IMR-90 (cell line): ENCODE measurements around the gene CIB2. TPM values are rescaled to one million over a fixed set of nuclear protein-coding genes. Genes with fewer than 3 reads are reported as not detected.

Experiments
- ATAC-seq: fragments of 200-7000 bp; cut with Tn5 transposase; 2 replicates; pipeline ENCODE4 v1.9.1; 2020; ENCODE audit warnings: low read depth, mild to moderate bottlenecking, moderate library complexity
- BruUV-seq: library from RNA; stranded (reverse); fragments of 400-500 nt; replicated peaks from 2 replicates; lab custom pipeline; 2021; lab: Mats Ljungman, UMichigan
- CTCF ChIA-PET: fragments of 300-600 bp; formaldehyde crosslinking; extraction: SDS; loops from one replicate; lab custom pipeline; 2021; ENCODE audit warnings: antibody characterized with exemption; lab: Yijun Ruan, JAX
- POLR2A ChIA-PET: fragments of 300-600 bp; sonication (Branson Sonifier 250); formaldehyde crosslinking; loops from one replicate; lab custom pipeline; 2022; ENCODE audit warnings: antibody characterized with exemption; ENCODE audit not compliant: unreplicated experiment; lab: Charles Lee
- DNase-seq: peaks from one replicate; pipeline ENCODE4 v3.0.0; 2013
- H2AFZ ChIP-seq: replicated peaks from 2 replicates; pipeline ENCODE3; 2013; ENCODE audit warnings: low read length, mild to moderate bottlenecking; ENCODE audit not compliant: poor library complexity
- H2AK5ac ChIP-seq: 2 replicates; pipeline ENCODE4 v1.6.1; 2013; ENCODE audit warnings: low read depth, low read length, inconsistent platforms
- H2AK9ac ChIP-seq: replicated peaks from 2 replicates; pipeline ENCODE3; 2013; ENCODE audit warnings: mild to moderate bottlenecking, low read depth, low read length, moderate library complexity; ENCODE audit not compliant: poor library complexity
- H2BK120ac ChIP-seq: 2 replicates; pipeline ENCODE4 v1.6.1; 2013; ENCODE audit warnings: low read depth, low read length, inconsistent platforms
- H2BK15ac ChIP-seq: 3 replicates; pipeline ENCODE4 v1.6.1; 2013; ENCODE audit warnings: low read depth, low read length, inconsistent platforms
- H2BK20ac ChIP-seq: 2 replicates; pipeline ENCODE4 v1.6.1; 2013; ENCODE audit warnings: low read depth, mild to moderate bottlenecking, inconsistent platforms, low read length, moderate library complexity
- H2BK5ac ChIP-seq: 2 replicates; pipeline ENCODE4 v1.6.1; 2013; ENCODE audit warnings: mild to moderate bottlenecking, low read depth, low read length, inconsistent platforms; ENCODE audit not compliant: poor library complexity, severe bottlenecking
- H3K14ac ChIP-seq: replicated peaks from 2 replicates; pipeline ENCODE4 v1.6.1; 2013; ENCODE audit warnings: low read depth, low read length, inconsistent platforms
- H3K18ac ChIP-seq: 2 replicates; pipeline ENCODE4 v1.6.1; 2013; ENCODE audit warnings: low read depth, low read length, control low read depth
- H3K23ac ChIP-seq: 2 replicates; pipeline ENCODE4 v1.6.1; 2013; ENCODE audit warnings: low read depth, low read length, inconsistent platforms
- H3K27ac ChIP-seq: 2 replicates; pipeline ENCODE4 v1.5.1; 2013; ENCODE audit warnings: mild to moderate bottlenecking, control low read depth, low read length; ENCODE audit not compliant: insufficient read depth
- H3K27me3 ChIP-seq: 2 replicates; pipeline ENCODE4 v1.6.1; 2013; ENCODE audit warnings: low read length; ENCODE audit not compliant: control insufficient read depth, insufficient read depth
- H3K36me3 ChIP-seq: 2 replicates; pipeline ENCODE4 v1.6.1; 2013; ENCODE audit warnings: low read length, mixed read lengths; ENCODE audit not compliant: control insufficient read depth, insufficient read depth
- H3K4ac ChIP-seq: 2 replicates; pipeline ENCODE4 v1.6.1; 2013; ENCODE audit warnings: low read depth, low read length, inconsistent platforms
- H3K4me1 ChIP-seq: 2 replicates; pipeline ENCODE4 v1.6.1; 2013; ENCODE audit warnings: low read length, mixed read lengths; ENCODE audit not compliant: control insufficient read depth, insufficient read depth
- H3K4me2 ChIP-seq: 2 replicates; pipeline ENCODE4 v1.6.1; 2013; ENCODE audit warnings: low read depth, mild to moderate bottlenecking, control low read depth, low read length, moderate library complexity
- H3K4me3 ChIP-seq: 2 replicates; pipeline ENCODE4 v1.5.1; 2013; ENCODE audit warnings: low read depth, mild to moderate bottlenecking, control low read depth, low read length, moderate library complexity; ENCODE audit not compliant: insufficient read depth
- H3K56ac ChIP-seq: 2 replicates; pipeline ENCODE4 v1.6.1; 2013; ENCODE audit warnings: low read length, inconsistent platforms; ENCODE audit not compliant: insufficient read depth; ENCODE audit errors: extremely low read depth
- H3K79me1 ChIP-seq, 2 experiments: 2 replicates each; pipeline ENCODE4 v1.6.1; 2013; ENCODE audit warnings: low read length in 2 of 2, inconsistent platforms in 1 of 2, low read depth in 1 of 2
- H3K9ac ChIP-seq: 2 replicates; pipeline ENCODE4 v1.6.1; 2013; ENCODE audit warnings: low read depth, low read length, control low read depth
- H3K9me1 ChIP-seq: 2 replicates; pipeline ENCODE4 v1.6.1; 2013; ENCODE audit warnings: low read length, inconsistent platforms; ENCODE audit not compliant: insufficient read depth
- H3K9me3 ChIP-seq: 2 replicates; pipeline ENCODE4 v1.6.1; 2013; ENCODE audit warnings: low read length; ENCODE audit not compliant: control insufficient read depth, insufficient read depth
- H4K20me1 ChIP-seq: 2 replicates; pipeline ENCODE4 v1.6.1; 2013; ENCODE audit warnings: low read length, inconsistent platforms; ENCODE audit not compliant: insufficient read depth
- H4K5ac ChIP-seq: 2 replicates; pipeline ENCODE4 v1.6.1; 2013; ENCODE audit warnings: mild to moderate bottlenecking, low read depth, low read length, control low read depth
- H4K8ac ChIP-seq, 2 experiments: 2 replicates each; pipeline ENCODE4 v1.6.1; 2013; ENCODE audit warnings: low read depth in 2 of 2, low read length in 2 of 2, control low read depth in 1 of 2, inconsistent platforms in 1 of 2
- H4K91ac ChIP-seq: 2 replicates; pipeline ENCODE4 v1.6.1; 2013; ENCODE audit warnings: low read depth, low read length, inconsistent platforms; ENCODE audit not compliant: insufficient read depth
- BHLHE40 ChIP-seq: fragments of 150-350 bp; IDR thresholded peaks from 2 replicates; pipeline ENCODE4 v1.6.1; 2016; ENCODE audit warnings: mild to moderate bottlenecking, low read depth, low read length
- CEBPB ChIP-seq: IDR thresholded peaks from 2 replicates; pipeline ENCODE4 v1.6.1; 2012; ENCODE audit warnings: low read depth, low read length, improper control_type of control experiment
- CHD1 ChIP-seq: IDR thresholded peaks from 2 replicates; pipeline ENCODE4 v1.6.1; 2012; ENCODE audit warnings: low read depth, low read length, improper control_type of control experiment
- CTCF ChIP-seq: conservative IDR thresholded peaks from 2 replicates; pipeline ENCODE4 v1.5.1; 2012; ENCODE audit warnings: mild to moderate bottlenecking, low read depth, low read length, improper control_type of control experiment
- FOS ChIP-seq: fragments of 150-350 bp; IDR thresholded peaks from 2 replicates; pipeline ENCODE4 v1.6.1; 2016; ENCODE audit warnings: low read depth, low read length
- MAFK ChIP-seq: IDR thresholded peaks from 2 replicates; pipeline ENCODE4 v1.6.1; 2012; ENCODE audit warnings: low read depth, low read length, improper control_type of control experiment
- MAZ ChIP-seq: IDR thresholded peaks from 2 replicates; pipeline ENCODE4 v1.6.1; 2012; ENCODE audit warnings: low read depth, mild to moderate bottlenecking, low read length, improper control_type of control experiment, moderate library complexity, borderline replicate concordance
- MXI1 ChIP-seq: IDR thresholded peaks from 2 replicates; pipeline ENCODE4 v1.6.1; 2012; ENCODE audit warnings: low read depth, mild to moderate bottlenecking, low read length, moderate library complexity, borderline replicate concordance
- NFE2L2 ChIP-seq: fragments of 150-350 bp; IDR thresholded peaks from 2 replicates; pipeline ENCODE4 v1.6.1; 2016; ENCODE audit warnings: low read depth, mild to moderate bottlenecking, low read length
- POLR2A ChIP-seq: IDR thresholded peaks from 2 replicates; pipeline ENCODE4 v1.6.1; 2012; ENCODE audit warnings: mild to moderate bottlenecking, low read depth, low read length
- RAD21 ChIP-seq: IDR thresholded peaks from 2 replicates; pipeline ENCODE4 v1.6.1; 2012; ENCODE audit warnings: low read length, improper control_type of control experiment
- RCOR1 ChIP-seq: IDR thresholded peaks from 2 replicates; pipeline ENCODE4 v1.6.1; 2012; ENCODE audit warnings: mild to moderate bottlenecking, low read length, improper control_type of control experiment; ENCODE audit not compliant: insufficient replicate concordance
- RFX5 ChIP-seq: IDR thresholded peaks from 2 replicates; pipeline ENCODE4 v1.8.0; 2012; ENCODE audit warnings: low read depth, mild to moderate bottlenecking, low read length, moderate library complexity
- SMC3 ChIP-seq: fragments of 150-350 bp; IDR thresholded peaks from 2 replicates; pipeline ENCODE4 v1.6.1; 2016; ENCODE audit warnings: low read depth, mild to moderate bottlenecking, antibody characterized with exemption, low read length, moderate library complexity
- WGBS, 2 experiments: methylation state at CpG; one replicate each; pipeline versions ENCODE4 v1.1.5 to v1.1.7; 2013; ENCODE audit warnings: missing lambda C conversion rate in 2 of 2; ENCODE audit not compliant: insufficient read length in 1 of 2; ENCODE audit errors: extremely low coverage in 2 of 2; 5-methylcytosine and 5-hydroxymethylcytosine counted together
- dilution Hi-C: fragments of 300-500 bp; cut with HindIII; formaldehyde crosslinking; loops from one replicate; pipeline ENCODE4 v1.14.3; 2018; ENCODE audit warnings: low sequenced_read_pairs; ENCODE audit not compliant: unreplicated experiment
- in situ Hi-C: fragments of 300-500 bp; cut with MboI; formaldehyde crosslinking; loops from 3 replicates; pipeline ENCODE4 v1.14.3; 2019; ENCODE audit warnings: low sequenced_read_pairs, inconsistent platforms, mixed read lengths
- intact Hi-C: fragments of 100-400 bp; cut with micrococcal nuclease; formaldehyde crosslinking; loops from 2 replicates; pipeline ENCODE4 v1.10.0; 2022
- polyA plus RNA-seq, 3 experiments: library from polyadenylated mRNA; depleted of rRNA; stranded (reverse); fragments of >200 nt; gene quantifications; 2 replicates each; pipeline ENCODE4 v1.2.3, GENCODE V29; 2012; ENCODE audit warnings: low replicate concordance in 1 of 3
- total RNA-seq: library from RNA; depleted of rRNA; stranded (reverse); fragments of >200 nt; gene quantifications from 2 replicates; pipeline ENCODE4 v1.2.3, GENCODE V29; 2012
- TF ChIP-seq, protein P1 (sequence below): fragments of 150-350 bp; IDR thresholded peaks from 2 replicates; pipeline ENCODE4 v1.6.1; 2017; ENCODE audit warnings: mild to moderate bottlenecking, antibody characterized with exemption, low read length, low read depth
- TF ChIP-seq, protein P2 (sequence below): fragments of 150-350 bp; IDR thresholded peaks from 2 replicates; pipeline ENCODE4 v1.6.1; 2016; ENCODE audit warnings: low read depth, mild to moderate bottlenecking, low read length, moderate library complexity, borderline replicate concordance

CIB2 gene
- total and polyA plus RNA-seq, 2 of the 4 experiments (the other 2 are of a cell fraction), result 2.2 to 2.4 TPM

DNA sequence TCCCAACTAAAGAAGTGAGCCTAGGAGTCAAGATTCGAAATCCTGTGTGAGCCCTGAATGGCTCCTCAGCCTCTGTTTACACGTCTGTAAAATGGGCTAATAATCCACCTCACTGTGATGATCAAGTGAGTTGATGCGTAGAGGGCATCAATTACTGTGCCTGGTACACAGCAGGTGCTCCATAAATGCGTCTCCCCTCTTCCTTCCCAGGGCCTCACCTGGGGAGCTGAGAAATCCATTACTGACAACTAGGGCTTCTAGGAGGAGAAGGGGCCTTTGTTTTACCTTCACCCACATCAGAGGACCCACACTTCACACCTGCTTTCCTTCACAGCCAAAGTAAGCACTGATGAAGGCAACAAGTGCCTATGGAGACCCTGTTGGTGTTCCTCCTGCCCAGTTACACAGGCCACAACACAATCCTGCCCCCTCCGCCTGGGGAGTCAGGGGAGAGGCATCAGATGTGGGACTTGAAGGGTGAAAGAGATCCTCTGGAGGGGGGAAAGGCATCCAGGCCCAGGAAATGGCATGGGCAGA is 1.4 kb downstream of the CIB2 start:
- Histone ChIP-seq H4K5ac (no peak overlapping the region), H3K23ac (no peak overlapping the region), H3K79me1 (no peaks in the 10 kb centered on the region), H3K56ac (no peak overlapping the region), H3K9ac (no peak overlapping the region), H2BK15ac (no peak overlapping the region; the same call in 2 of the 3 replicates), H3K27me3 (peaks cover 6% of the 10 kb centered on the region; the same call in 1 of the 2 replicates), H4K8ac (no peak overlapping the region), H3K4me3 (no peak overlapping the region), H3K4me2 (no peak overlapping the region), H2AK9ac (no peak overlapping the region), H3K9me1 (peaks cover 3% of the 10 kb centered on the region), H3K14ac (no peak overlapping the region), H3K4me1 (peaks cover 4% of the 10 kb centered on the region), H3K9me3 (no peaks in the 10 kb centered on the region), H4K20me1 (0 out of 2 replicates have a peak, but pooled peaks cover 6% of the 10 kb centered on the region), H3K36me3 (no peaks in the 10 kb centered on the region), H2BK5ac (no peak overlapping the region), H2BK120ac (no peak overlapping the region), H2AFZ (no peak overlapping the region), H2AK5ac (no peak overlapping the region), H3K18ac (no peak overlapping the region), H3K4ac (no peak overlapping the region), H4K91ac (no peak overlapping the region), H2BK20ac (no peak overlapping the region), H3K27ac (no peak overlapping the region)
- no TSS peak for BruUV-seq
- TF ChIP-seq NFE2L2, result no peak
- TF ChIP-seq FOS, result no peak
- TF ChIP-seq, protein P1, sequence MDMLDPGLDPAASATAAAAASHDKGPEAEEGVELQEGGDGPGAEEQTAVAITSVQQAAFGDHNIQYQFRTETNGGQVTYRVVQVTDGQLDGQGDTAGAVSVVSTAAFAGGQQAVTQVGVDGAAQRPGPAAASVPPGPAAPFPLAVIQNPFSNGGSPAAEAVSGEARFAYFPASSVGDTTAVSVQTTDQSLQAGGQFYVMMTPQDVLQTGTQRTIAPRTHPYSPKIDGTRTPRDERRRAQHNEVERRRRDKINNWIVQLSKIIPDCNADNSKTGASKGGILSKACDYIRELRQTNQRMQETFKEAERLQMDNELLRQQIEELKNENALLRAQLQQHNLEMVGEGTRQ, result no peak
- no peak for TF ChIP-seq POLR2A
- no peak for TF ChIP-seq CHD1
- TF ChIP-seq CEBPB, result no peak
- TF ChIP-seq RFX5, result no peak
- no peak for TF ChIP-seq SMC3
- TF ChIP-seq MAFK, result no peak
- TF ChIP-seq RAD21, result no peak
- no peak for TF ChIP-seq CTCF
- no peak for TF ChIP-seq MXI1
- TF ChIP-seq, protein P2, sequence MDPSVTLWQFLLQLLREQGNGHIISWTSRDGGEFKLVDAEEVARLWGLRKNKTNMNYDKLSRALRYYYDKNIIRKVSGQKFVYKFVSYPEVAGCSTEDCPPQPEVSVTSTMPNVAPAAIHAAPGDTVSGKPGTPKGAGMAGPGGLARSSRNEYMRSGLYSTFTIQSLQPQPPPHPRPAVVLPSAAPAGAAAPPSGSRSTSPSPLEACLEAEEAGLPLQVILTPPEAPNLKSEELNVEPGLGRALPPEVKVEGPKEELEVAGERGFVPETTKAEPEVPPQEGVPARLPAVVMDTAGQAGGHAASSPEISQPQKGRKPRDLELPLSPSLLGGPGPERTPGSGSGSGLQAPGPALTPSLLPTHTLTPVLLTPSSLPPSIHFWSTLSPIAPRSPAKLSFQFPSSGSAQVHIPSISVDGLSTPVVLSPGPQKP, result no peak
- TF ChIP-seq MAZ, result no peak
- no peak for TF ChIP-seq BHLHE40
- TF ChIP-seq RCOR1, result no peak
- DNase-seq (no peak), ATAC-seq (no peak)
- intact Hi-C loops (loop anchor here (5.0 kb wide), 1 partner anchor 112 kb away; no protein-coding TSS in a partner anchor), in situ Hi-C loops (no loop called here), dilution Hi-C loops (no loop called here)
- ChIA-PET CTCF (no interaction called here), POLR2A (no interaction called here)
- no CpG with 5 or more reads among the region's 5 CpGs for WGBS, 2 experiments
